SK-N-SH treated with all-trans-retinoic acid at 6 μM for 48 hours (cell line): ENCODE results near the gene GJA1.

Source experiments
- CSDC2 ChIP-seq: fragments of 250-450 bp; sonication (Bioruptor Pico); IDR thresholded peaks from 2 replicates; pipeline ENCODE4 v1.5.0; 2020; ENCODE audit warnings: mild to moderate bottlenecking, moderate library complexity
- OSR1 ChIP-seq: fragments of 250-450 bp; sonication (Bioruptor Pico); IDR thresholded peaks from 2 replicates; pipeline ENCODE4 v1.8.0; 2022; ENCODE audit warnings: moderate library complexity, mild to moderate bottlenecking, inconsistent platforms
- RARB ChIP-seq: fragments of 250-450 bp; sonication (Bioruptor Pico); IDR thresholded peaks from 2 replicates; pipeline ENCODE4 v1.8.0; 2021; ENCODE audit warnings: mild to moderate bottlenecking, moderate library complexity
- TOX ChIP-seq: fragments of 250-450 bp; sonication (Bioruptor Pico); IDR thresholded peaks from 2 replicates; pipeline ENCODE4 v1.8.0; 2021; ENCODE audit warnings: mild to moderate bottlenecking, moderate library complexity, borderline replicate concordance
- ZFP3 ChIP-seq: fragments of 250-450 bp; sonication (Bioruptor Pico); IDR thresholded peaks from 2 replicates; pipeline ENCODE4 v1.5.0; 2020; ENCODE audit warnings: mild to moderate bottlenecking, moderate library complexity
- TF ChIP-seq, protein P1 (sequence below): fragments of 250-450 bp; sonication (Bioruptor Pico); IDR thresholded peaks from 2 replicates; pipeline ENCODE4 v1.8.0; 2021; ENCODE audit warnings: low read depth, mild to moderate bottlenecking, moderate library complexity, borderline replicate concordance

DNA sequence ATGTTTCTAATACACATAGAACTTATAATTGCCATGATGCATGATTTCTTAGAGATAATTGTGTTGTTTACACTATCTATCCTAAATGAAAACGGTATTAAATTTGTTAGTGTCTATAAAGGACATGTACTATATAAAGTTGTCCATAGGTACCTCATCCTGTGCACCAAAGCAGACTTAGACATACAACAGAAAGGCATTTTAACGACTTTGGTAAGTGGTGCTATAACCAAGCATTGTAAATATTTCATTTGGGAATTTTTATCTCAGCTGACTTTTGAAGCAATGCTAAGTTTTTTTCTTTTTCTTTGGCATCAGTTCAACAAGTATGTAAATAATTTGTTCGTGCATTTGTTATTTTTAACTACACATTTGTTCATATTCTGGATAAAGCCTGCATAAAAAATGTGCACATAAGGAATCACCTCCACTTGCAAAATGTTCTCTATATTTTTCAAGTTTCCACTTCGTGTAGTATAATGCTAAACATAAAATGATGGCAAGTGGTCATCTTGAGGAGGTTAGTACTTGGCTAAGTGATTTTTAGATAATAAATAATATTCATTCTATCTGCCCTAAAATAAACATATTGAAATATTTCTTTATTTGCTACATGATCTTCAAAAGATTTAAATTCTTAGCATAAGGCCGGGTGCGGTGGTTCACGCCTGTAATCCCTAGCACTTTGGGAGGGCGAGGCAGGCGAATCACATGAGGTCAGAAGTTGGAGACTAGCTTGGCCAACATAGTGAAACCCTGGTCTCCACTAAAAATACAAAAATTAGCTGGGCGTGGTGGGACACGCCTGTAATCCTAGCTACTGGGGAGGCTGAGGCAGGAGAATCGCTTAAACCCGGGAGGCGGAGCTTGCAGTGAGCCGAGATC is 6.3 kb upstream of the GJA1 start:
- TF ChIP-seq ZFP3 (CRISPR knock-in tag) (no peak), RARB (CRISPR knock-in tag) (no peak), TOX (CRISPR knock-in tag) (no peak), CSDC2 (CRISPR knock-in tag) (no peak), OSR1 (CRISPR knock-in tag) (no peak)
- TF ChIP-seq, protein P1, sequence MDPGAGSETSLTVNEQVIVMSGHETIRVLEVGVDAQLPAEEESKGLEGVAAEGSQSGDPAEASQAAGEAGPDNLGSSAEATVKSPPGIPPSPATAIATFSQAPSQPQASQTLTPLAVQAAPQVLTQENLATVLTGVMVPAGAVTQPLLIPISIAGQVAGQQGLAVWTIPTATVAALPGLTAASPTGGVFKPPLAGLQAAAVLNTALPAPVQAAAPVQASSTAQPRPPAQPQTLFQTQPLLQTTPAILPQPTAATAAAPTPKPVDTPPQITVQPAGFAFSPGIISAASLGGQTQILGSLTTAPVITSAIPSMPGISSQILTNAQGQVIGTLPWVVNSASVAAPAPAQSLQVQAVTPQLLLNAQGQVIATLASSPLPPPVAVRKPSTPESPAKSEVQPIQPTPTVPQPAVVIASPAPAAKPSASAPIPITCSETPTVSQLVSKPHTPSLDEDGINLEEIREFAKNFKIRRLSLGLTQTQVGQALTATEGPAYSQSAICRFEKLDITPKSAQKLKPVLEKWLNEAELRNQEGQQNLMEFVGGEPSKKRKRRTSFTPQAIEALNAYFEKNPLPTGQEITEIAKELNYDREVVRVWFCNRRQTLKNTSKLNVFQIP (CRISPR knock-in tag): no peak
